GM18873 (cell line): ENCODE results near the gene FAHD2A.
"Not testable (repeated sequence)": the region's sequence is repeated elsewhere in the genome, so short reads cannot be mapped to it uniquely, and the experiment has no call there.

Experiments
- ATAC-seq: cut with Tn5 transposase; IDR thresholded peaks from one replicate; pipeline ENCODE4 v1.9.1; 2021; ENCODE audit warnings: mild to moderate bottlenecking, moderate library complexity, moderate number of reproducible peaks; ENCODE audit not compliant: unreplicated experiment, low FRiP score

Gene FAHD2A

DNA sequence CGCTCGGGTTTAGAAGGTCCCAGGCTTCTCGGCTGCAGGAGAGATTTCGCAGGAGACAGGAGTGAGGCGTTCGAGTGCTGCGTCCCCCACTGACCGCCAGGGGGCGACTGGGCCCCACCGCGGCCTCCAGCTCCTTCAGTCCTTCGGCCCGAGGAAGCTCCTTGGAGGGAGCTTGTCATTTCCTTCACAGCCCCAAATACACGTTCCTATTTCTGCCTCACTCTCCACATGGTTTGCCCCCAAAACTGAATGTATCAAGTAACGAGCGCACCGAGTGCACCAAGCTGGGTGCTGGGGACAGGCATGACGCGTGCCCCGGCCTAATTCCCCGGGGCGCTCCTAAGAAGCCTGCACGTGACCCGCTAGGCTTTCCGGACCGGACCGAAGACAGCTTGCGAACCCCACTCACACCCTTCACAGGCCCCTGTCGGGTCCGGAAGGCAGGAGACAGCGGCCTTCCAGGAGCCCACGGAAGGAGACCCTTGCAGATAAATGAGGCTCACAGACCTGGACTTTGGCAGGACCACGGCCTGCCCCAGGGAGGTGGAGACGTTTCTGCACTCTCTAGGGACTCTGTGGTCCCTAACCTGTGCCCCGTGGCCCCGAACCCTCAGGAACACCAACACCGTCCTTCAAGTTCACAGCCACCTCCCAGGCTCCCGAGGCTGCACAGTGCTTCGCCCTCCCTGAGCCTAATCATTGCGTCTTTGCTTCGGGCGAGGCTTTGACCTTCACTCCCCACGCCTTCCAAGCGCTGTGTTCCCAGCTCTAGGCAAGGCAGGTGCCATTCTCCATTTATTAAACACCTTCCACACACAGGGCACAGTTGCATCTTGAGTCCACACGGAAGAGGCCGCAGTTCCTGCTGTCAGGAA is 13.0 kb upstream of the FAHD2A start:
- ATAC-seq: no peak

DNA sequence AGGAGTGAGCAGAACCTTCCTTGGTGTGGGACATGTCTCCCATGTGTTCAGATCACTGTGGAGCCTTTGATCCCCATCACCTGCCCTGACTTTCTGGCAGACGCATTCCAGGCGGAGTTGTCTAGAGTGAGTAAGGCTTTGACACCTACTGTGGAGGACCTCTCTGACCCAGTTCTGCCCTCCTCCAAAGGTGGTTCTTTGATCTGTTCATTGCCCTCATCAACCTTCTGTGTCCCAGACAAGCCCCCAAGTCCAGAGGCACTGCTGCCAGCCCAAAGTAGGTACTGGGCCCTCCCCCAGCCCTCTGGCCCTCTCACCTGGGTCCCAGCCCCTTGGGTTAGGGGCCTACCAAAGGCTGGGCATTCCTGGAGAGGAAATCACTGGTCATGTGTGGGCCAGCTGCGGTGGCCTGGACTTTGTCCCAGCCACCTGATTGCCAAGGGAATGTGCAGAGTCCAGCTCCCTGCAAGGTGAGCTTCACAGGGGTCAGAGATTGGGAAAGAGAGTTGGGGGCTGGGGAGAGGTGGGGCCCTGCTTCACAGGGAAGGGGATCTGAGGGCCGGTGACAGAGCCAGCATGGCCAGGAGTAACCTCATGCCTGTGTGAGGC is 12.1 kb upstream of the FAHD2A start:
- ATAC-seq: no peak

DNA sequence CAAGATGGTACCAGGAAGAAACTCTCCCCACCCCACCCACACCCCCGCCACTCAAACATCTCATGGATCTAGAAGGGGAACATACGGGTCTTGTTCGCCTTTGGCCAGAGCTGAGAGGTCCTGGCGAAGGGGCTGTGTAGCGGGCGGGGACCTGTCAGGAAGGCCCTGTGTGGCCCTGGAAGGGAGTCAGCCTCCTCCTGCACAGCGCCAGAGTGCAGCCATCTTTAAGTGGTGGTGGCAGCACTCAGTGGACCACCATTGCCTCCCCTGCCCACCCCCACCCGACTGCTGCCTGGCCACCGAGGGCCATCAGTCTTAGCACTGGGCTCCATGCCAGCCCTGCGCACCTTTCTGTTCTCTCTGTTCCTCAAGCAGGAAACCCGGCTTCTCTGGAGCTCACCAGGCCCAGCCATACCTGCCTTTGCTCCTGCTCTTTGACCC is 11.6 kb upstream of the FAHD2A start:
- ATAC-seq: no peak

DNA sequence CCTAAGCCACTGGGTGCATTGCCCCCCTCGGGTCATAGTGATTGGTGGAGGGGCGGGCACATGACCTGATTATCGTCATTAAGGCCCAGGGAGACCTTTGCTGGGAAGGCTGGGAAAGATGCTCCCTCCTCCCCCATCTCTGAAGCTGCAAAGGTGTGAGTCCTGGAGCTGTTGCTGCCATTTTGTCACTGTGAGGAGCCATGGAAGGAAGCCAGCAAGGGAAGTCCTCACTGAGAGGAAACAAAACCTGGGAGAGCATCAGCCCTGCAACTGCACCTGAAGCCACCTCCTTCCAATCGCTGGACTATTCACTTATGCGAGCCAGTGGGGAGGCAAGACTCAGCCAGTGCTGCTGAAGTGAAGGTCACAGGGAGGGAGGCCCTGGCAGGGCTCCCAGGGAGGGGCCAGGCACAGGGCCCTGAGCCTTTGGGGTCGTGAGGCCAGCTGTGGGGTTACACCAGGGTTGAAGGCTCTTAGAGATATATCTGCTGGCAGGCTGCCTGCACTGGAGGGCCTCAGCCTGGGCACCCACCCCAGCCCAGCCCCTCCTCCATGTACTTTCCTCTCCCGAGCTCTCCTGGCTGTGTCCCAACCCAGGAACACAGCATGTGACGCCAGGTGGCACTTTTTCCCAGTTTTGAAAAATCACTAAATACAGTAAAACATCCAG is 10.7 kb upstream of the FAHD2A start:
- no peak for ATAC-seq

DNA sequence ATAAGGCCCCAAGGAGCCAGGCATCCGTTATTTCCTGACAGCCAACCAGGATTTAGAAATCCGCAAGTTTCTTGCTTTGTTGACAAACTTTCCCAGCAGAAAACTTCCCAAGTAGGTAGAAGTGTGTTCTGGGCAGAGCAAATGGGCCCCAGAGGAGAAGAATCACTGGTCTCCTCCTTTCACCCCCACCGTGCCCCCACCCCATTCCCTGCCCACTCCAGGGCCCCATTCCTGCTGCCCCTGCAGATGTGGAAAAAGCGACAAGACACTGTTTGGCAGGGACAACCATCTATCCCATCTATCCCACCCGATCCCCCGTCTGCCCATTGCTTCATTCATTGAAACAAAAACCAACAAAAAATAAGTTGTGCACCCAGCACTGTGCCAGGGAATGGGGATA is 10.2 kb upstream of the FAHD2A start:
- no peak for ATAC-seq

DNA sequence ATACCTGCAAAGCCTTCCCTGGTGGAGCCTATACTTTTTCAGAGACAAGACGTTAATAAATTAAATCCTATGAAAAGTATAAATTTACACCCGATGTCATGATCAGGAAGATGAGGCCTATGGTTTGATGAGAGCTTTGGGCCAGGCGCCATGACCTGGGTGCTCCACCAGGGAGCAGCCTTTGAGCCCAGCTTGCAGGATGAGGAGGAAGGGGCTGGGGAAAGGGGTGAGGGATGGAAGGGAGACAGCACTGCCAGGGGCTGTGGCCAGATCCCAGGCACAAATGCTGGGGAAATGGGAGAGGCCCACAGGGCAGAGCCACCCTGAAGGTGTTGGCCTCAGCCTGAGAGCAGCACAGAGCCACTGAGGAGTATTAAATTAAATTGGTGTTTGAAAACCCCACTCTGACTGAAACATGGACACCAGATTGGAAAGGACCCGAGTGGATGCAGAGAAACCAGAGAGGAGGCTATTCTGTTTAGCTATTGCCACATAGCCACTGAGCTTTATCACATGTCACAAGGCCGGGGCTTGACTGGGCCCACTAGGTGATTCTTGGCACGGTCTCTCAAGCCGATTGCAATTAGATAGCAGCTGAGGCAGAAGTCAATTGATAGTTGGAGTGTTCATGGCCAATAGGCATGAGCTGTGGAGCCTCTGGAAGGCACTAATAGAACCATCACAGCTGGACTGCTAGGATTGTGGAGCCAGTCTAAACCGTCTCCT is 9.6 kb upstream of the FAHD2A start:
- no peak for ATAC-seq

DNA sequence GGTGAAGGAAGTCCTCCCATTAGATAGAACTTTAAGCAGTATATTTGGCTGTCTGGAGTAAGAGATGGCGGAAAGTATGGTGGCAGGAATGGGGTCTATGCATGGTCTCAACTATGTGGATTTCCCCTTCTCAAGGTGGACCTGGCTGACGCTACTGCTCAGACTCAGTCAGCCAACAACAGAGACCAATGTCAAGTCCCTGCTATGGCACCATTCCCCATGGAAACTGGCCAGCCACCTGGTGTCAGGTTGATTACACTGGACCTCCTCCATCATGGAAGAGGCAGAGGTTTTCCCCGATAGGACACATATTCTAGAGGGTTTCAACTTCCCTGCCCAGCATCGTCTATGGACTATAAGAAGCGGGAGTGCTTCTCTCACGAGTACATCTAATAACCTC is 8.6 kb upstream of the FAHD2A start:
- ATAC-seq: no peak

DNA sequence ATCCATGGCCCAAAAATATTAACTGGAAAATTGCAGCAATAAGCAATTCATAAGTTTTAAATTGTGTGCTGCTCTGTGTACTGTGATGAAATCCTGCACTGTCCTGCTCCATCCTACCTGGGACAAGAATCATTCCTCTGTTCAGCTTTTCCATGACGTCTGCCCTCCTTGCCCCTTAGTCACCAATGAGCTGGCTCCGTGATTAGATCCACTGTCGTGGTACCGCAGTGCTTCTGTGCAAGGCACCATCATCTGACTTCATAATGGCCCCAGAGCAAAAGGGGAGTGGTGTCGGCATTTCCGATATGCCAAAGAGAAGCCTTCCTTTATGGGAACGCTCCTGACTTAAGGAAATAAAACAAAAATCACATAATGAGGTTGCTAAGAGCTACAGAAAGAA is 3.4 kb upstream of the FAHD2A start:
- ATAC-seq: no peak

DNA sequence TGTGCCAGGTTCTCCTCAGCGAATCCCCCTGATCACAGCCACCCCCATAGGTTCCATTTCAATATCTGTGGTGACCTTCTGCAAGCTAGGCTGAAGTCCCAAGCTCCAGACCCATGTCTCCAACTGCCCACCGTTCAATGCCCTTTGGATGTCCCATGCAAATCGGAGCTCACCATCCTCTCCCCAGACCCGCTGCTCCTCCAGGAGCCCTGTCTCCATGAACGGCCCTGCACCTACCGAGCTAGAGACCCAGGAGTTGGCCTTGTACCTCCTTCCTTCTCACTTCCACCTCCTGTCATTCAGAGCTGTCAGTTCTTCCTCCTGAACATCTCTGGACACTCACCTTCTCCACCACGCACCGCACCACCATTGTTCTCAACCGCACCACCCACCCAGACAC is 1.0 kb upstream of the FAHD2A start:
- ATAC-seq: no peak

DNA sequence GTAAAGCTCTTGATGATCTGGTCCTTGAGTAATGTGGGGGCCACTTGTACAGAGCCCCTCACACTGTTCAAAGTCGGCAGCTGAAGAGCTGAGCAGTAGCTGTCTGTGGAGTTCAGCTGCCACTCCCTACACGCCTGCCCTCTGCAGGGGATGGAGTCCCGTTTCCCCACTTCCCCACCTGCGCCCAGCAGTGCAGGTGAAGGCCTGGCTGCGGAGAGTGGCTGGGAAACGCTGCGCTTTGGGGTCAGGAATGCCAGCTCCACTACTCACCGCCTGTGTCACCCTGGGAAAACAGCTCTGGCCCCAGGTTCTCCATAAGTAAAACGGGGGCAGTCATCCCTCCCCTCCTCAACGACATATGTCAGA is 521 bp upstream of the FAHD2A start:
- ATAC-seq: not testable (repeated sequence)

DNA sequence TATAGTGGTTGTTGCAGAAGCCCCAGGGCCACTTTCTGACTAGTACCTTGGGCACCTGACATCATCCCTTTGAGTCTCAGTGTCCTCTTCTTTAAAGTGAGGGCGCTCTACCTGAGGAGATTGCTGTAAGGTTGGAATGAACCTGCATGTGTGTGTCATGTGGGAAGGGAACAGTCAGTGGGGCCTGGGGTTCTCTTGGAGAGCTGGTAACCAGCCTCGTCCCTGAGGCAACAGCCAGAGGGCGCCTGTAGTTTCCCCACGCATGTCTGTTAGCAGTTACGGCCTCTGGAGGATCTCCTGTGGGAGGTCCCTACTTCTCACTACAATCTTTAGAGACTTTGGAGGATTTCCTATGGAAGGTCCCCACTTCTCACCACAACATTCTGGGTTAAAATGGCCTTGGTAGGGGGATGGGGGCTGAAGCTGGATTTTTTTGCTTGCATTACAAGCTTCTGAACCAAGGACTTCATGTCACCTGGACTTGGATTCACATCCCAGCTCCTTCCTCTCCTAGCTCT is 755 bp downstream of the FAHD2A start:
- peak; percentile 19 for ATAC-seq

DNA sequence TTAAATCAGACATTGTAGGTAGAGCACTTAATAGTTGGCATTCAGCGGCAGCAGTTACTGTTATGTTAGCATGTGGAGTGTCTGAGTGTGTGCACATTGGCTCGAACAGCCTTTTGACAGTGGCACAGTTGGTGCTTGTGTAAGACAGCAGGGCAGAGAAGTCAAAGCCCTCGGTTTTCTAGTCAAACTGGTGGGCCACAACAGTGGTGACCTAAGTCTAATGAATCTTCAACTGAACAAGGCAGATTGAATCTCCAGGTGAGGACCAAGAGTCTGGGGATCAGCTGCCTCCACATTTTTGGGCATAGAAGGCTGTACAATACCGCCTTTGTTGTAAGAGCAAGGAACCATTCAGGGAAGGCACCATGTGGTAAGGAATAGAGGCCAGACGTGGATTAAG is 1.3 kb downstream of the FAHD2A start:
- not testable (repeated sequence) for ATAC-seq

DNA sequence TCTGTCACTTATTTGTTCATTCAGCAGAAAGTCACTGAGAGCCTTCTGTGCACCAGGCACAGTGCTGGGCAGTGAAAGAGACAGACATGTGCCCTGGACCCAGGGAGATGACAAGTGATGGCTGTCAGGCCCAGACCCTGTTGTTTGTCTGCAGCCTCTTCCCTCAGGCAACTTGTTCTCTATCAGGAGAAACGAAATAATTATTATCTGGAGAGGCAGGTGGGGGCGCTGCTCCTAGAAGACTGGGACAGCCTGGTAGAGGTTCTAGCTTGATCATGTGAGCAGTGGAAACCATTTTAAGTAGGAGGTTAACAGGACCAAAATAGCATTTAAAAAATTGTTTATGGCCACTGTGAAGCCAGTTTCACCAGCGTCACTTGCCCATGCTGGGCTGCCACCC is 2.2 kb downstream of the FAHD2A start:
- not testable (repeated sequence) for ATAC-seq

DNA sequence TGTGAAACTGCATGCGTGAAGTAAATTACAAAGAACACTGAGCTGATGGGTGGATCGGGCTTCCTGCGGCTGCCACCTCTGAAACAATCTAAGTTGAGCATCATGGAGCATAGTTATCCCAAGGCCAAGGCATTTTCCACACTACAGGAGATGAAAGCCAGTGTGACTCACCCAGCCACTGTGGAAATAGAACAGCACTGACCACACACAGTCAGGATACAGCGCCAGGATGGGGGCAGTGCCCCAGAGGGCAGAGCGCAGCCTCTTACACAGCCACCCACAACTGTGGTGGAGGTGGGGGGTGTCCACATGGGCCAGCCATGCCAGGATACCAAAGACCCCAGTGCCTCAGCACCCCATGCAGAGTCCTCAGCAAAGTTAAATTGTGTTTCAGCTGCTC is 8.7 kb downstream of the FAHD2A start:
- not testable (repeated sequence) for ATAC-seq

DNA sequence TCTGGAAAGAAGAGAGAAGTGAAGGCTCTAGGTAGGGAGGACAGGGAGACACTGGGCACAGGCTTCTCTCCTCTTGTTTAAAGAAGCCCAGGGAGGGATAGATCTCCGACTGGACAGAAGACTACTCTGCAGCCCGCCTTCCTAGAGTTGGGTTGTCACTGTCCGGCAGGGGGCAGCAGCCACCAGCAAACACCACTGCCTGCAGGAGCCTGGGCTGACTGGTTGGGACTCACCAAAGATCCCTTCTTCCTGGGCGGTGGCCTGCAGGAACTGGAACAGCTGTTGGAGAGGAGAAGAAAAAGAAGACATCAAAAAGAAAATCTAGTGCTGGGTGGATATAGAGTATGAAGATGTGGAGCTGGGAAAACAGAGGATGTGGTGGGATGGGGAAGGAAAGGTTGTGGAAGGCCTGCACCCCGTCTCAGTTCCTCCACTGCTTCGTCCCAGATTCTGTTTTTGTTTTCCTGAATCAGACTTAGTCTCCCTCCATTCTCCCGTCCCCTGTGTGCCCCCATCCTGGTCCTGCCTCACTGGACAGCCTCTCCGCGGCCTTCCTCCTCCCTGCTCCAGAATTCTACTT is 11.6 kb downstream of the FAHD2A start:
- not testable (repeated sequence) for ATAC-seq

DNA sequence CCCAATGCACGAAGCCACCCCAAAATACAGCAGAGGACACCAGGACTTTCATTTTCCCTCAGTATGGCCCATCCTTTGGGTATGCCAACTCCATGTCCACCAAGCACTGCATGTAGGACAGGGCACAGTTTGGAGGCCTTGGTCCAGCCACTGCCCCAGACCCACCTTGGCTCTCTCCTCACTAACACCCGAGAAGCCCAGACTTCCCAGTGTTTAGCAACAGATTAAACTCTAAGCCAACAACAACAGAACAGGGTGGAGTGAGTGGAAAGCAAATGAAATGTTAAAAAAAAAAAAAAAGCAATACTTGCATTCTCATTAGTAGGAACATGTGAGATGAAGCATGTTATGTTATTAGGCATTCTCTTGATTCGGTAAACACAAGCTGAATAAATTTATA is 12.6 kb downstream of the FAHD2A start:
- ATAC-seq: not testable (repeated sequence)

DNA sequence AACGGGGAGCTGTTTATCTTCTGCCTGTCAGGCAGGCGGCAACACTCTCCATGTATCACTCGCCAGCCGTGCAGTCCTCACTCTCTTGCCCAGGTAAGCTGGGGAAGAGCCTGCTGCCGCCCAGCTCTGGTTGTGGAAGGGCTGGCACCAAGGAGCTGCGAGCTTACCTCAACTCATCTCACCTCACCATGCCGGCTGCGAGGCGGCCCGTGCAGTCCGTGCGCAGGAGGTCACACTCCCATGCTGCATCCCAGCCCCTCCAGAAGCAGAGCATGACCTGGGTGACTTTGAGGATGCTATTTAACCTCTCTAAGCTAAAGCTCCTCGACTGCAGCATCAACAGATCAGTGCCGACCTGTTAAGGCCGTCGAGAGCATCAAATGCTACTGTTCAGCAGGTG is 13.1 kb downstream of the FAHD2A start:
- ATAC-seq: not testable (repeated sequence)

DNA sequence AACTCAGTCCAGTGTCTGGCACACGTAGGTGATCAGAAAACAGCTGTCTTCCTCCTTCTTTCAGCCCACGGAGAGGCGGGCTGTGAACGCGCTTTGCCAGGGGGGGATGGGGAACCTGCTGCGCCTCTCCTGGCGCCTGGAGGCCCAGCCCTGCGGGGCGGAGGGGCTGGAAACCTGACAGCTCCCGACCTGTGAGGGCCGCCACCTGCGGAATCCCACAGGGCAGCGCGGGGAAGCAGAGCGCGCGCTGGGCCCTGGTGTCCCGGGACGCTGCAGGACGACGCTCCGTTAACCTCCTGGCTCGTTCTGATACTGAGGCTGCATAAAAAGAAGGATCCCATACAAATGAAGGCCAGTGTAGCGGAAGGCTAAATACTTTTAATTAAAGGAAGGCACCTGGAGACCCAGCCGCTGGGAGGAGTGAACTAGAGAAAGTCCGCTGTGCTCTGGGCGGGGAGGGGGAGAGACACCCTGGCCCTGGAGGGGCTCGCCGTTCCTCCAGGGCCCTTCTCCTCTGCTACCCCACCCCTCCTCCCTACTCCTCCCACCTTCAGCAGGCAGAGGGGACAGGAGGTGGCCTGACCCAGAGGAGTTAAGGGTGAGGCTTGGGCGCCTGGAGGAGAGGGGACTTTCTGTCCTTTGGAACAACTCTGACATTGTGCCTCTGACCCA is 24.8 kb downstream of the FAHD2A start:
- ATAC-seq: not testable (repeated sequence)

DNA sequence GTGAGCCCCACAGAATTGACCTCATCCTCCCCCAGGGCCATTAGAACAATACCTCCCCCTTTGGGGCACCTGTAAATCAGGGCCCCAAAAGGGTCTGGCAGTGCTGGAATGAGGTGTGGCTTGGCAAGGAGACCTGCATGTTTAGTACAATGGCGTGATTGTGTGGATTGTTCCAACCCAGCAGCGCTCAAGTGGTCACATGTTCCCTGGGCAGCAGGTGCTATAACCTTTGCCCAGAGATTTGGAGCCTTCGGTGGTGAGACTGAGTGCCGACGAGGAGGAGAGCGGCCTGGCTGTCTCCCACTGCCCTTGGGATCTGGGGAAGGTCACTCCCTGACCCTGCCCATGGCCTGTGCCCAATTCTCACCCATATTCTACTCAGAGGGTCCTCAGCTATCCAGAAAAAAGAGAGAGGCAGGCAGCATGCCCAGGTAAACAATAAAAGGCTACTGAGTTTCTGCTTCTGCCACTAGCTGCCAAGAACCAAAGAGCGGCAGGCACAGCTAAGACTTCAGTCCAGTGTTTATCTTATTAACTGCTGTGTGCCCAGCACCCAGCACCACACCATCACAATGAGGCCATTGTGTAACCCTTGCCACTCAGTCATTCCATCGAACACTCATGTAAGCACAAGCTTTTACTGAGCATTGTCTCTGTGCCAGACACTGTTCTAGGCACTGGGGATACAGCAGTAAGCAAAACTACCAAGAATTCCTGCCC is 27.4 kb downstream of the FAHD2A start:
- ATAC-seq: not testable (repeated sequence)
